Fibroblast of villous mesenchyme (primary cell): ENCODE results near the gene CD99. TPM values are rescaled to one million over a fixed set of nuclear protein-coding genes. Genes with fewer than 3 reads are reported as not detected.

Experiments used
- DNase-seq: peaks from one replicate; pipeline ENCODE4 v3.0.0-alpha.2; 2010; ENCODE audit warnings: low read depth
- H3K4me3 ChIP-seq: 2 replicates; pipeline ENCODE4 v1.5.1; 2011; ENCODE audit warnings: low read depth, mild to moderate bottlenecking, low read length
- total RNA-seq: library from RNA; depleted of rRNA; stranded (reverse); fragments of >200 nt; gene quantifications from 2 replicates; pipeline ENCODE4 v1.2.3, GENCODE V29; 2012
- TF ChIP-seq, protein P1 (sequence below): IDR thresholded peaks from 2 replicates; pipeline ENCODE4 v1.5.1; 2012; ENCODE audit warnings: low read depth, mild to moderate bottlenecking, low read length; ENCODE audit not compliant: insufficient read depth

Gene CD99
- total RNA-seq, 1 donor: 268 TPM

DNA sequence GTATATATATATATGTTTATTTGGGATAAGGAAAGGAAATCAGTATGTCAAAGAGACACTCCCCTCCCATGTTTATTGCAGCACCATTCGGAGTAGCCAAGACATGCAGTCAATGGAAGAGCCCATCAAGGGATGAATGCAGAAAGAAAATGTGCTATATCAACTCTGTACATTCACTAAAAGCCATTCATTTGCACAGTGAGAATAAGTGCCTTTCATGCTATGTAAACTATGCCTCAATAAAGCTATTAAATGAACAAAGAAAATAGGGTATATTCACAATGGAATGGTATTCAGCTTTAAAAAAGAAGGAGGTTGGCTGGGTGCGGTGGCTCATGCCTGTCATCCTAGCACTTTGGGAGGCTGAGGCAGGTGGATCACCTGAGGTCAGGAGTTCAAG is 20.3 kb downstream of the CD99 start:
- TF ChIP-seq, protein P1, sequence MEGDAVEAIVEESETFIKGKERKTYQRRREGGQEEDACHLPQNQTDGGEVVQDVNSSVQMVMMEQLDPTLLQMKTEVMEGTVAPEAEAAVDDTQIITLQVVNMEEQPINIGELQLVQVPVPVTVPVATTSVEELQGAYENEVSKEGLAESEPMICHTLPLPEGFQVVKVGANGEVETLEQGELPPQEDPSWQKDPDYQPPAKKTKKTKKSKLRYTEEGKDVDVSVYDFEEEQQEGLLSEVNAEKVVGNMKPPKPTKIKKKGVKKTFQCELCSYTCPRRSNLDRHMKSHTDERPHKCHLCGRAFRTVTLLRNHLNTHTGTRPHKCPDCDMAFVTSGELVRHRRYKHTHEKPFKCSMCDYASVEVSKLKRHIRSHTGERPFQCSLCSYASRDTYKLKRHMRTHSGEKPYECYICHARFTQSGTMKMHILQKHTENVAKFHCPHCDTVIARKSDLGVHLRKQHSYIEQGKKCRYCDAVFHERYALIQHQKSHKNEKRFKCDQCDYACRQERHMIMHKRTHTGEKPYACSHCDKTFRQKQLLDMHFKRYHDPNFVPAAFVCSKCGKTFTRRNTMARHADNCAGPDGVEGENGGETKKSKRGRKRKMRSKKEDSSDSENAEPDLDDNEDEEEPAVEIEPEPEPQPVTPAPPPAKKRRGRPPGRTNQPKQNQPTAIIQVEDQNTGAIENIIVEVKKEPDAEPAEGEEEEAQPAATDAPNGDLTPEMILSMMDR: no peak
- H3K4me3 ChIP-seq: no peak overlapping the region
- DNase-seq: no peak

DNA sequence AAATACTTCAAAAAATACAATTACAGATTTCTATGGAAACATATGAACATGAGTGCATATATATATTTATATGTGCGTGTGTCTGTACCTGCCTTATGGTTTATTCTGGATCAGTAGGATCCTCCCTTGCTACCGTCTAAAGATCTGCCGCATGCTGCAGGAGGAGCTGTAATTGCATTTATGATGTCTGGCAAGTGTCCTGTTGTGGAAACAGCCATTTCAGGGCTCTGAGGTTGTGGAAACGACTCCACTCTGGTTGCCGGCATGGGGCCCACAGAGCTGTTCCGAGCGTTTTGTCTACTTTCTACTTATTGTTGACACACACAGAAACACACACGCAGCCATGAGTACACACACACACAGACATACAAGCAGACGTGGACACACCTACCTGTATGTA is 21.3 kb downstream of the CD99 start:
- TF ChIP-seq, protein P1: no peak
- no peak for DNase-seq
- no peak overlapping the region for H3K4me3 ChIP-seq

DNA sequence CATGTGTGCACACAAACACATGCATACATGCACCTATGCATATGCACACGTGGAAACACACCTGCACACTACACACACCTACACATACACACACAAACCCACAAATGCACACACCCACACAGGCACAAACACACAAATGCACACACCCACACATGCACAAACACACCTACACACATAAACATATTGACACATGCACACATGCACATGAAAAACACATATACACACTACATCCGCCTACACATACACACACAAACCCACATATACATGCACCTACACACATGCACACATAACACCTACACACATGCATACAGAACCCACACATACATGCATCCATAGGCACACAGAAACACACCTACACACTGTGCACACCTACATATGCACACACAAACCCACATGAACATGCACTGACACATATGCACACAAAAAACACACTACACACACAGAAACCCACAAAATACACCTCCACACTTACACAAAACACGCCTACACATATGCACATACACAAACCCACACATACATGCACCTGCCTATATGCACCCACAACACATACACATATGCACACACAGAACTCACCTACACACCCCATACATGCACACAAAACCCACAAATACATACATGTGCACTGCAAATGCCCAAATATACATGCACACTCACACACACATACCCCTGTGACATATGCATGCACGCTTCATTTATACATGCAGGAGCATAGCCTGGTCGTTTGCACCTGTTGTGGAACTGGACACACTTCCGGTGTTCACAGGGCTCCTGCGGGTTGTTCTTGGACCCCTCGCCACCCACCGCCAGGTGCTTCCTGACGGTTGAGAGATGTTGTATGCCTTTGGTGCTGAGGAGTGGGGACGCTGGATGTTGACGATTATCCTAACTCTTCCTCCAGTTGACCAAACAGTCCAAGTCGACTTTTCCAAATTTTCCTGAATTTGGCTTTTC is 22.1 kb downstream of the CD99 start:
- H3K4me3 ChIP-seq: no peak overlapping the region
- DNase-seq: no peak
- TF ChIP-seq, protein P1: no peak

DNA sequence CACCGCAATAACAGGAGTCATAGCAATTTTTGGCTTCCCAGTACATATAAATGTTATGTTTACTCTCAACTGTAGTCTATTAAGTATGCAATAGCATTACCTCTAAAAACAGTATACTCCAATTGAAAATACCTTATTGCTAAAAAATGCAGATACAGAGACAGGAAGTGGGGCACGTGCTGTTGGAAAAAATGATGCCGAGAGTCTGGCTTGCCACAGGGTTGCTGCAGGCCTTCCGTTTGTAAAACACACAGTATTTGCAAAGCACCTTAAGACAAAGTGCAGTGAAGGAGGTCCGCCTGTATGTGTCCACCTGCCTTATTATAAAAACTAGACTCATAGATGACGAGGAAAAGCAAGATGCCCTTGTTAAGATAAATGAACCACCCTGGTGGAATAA is 23.5 kb downstream of the CD99 start:
- H3K4me3 ChIP-seq: no peak overlapping the region
- no peak for DNase-seq
- TF ChIP-seq, protein P1: no peak

DNA sequence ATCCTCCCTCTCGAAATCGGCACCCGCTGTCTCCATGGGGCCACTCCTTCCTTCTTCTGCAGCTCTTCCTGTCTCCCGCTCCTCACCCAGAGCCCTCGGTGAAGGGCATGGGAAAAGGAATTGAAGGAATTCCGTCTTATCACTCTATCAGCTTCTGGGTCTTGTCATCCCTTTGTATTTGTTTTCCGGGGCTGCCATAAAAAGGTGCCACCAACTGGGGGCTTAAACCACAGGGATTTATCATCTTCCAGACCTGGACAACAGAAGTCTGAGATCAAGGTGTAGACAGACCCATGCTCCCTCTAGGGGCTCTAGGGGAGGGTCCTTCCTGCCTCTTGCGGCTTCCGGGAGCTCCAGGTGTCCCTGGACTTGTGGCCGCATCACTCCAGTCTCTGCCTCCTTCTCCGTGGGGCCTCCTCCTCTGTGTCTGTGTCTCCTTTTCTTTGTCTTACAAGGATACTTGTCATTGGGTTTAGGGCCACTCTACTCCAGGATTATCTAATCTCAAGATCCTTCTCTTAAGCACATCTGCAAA is 24.0 kb downstream of the CD99 start:
- TF ChIP-seq, protein P1: no peak
- DNase-seq: no peak
- H3K4me3 ChIP-seq: no peak overlapping the region

DNA sequence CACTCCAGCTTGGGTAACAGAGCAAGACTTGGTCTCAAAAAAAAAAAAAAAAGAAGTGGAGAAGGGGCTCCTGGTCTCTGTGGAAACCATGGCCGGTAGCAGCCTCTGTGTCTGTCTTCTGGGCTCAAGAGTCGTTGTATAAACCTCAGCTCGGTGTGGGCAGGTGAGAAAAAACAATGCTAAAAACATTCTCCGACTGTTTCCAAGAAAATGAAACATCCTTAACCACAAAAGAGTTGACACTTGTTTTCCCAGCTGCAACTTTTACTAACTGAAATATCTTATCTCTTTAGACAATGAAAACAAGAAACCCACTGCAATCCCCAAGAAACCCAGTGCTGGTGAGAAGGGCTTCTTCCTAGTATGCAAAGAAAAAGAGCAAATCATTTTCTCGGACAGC is 26.2 kb downstream of the CD99 start:
- TF ChIP-seq, protein P1: no peak
- DNase-seq: no peak
- H3K4me3 ChIP-seq: no peak overlapping the region

DNA sequence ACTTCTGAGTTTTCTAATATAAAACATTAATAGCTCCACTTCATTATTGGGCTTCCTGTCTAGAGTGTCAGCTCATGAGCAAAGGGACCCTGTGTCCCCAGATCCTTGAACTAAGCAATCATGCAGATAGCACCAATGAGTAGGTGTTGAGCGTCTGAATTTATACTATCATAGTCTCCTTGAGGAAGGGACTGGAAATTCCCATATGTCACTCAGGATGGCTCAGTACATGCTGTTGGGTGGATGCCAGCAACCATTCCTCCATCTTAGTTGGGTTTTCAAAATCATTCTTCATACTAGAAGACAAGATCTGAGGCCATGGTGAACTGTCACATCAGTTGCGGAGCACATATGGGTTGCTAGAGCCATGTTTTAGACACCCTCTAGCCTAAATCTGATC is 27.7 kb downstream of the CD99 start:
- no peak for DNase-seq
- no peak overlapping the region for H3K4me3 ChIP-seq
- TF ChIP-seq, protein P1: no peak
